ENCODE results near the gene LRRC4C. TPM values are rescaled to one million over a fixed set of nuclear protein-coding genes. Genes with fewer than 3 reads are reported as not detected.

LRRC4C gene
- total RNA-seq, 1 donor from 2014 or later: not detected

- H3K36me3 Mint-ChIP-seq (ENCODE audit: low read depth): no peaks in the 10 kb centered on the region
- no peak overlapping the region for H3K27ac Mint-ChIP-seq
- H3K27me3 Mint-ChIP-seq (ENCODE audit: low read depth): no peaks in the 10 kb centered on the region
- intact Hi-C loops (cut with micrococcal nuclease): no loop called here
- DNase-seq (ENCODE audit: low spot score): no peak
- peaks cover 27% of the 10 kb centered on the region for H3K9me3 Mint-ChIP-seq
- H3K4me1 Mint-ChIP-seq (ENCODE audit: low read depth): no peaks in the 10 kb centered on the region
- H3K4me3 Mint-ChIP-seq (ENCODE audit: low read depth): no peak overlapping the region
These were observed 1122.3 kb downstream of the LRRC4C start for GRCh38 chr11:40337118-40337517.

- intact Hi-C loops (cut with micrococcal nuclease): no loop called here
- Mint-ChIP-seq H3K4me3 (ENCODE audit: low read depth) (no peak overlapping the region), H3K27me3 (ENCODE audit: low read depth) (no peaks in the 10 kb centered on the region), H3K9me3 (peaks cover 25% of the 10 kb centered on the region), H3K4me1 (ENCODE audit: low read depth) (no peaks in the 10 kb centered on the region), H3K27ac (no peak overlapping the region), H3K36me3 (ENCODE audit: low read depth) (no peaks in the 10 kb centered on the region)
- no peak for DNase-seq (ENCODE audit: low spot score)
These were observed 1130.4 kb downstream of the LRRC4C start for GRCh38 chr11:40328890-40329614.

DNA sequence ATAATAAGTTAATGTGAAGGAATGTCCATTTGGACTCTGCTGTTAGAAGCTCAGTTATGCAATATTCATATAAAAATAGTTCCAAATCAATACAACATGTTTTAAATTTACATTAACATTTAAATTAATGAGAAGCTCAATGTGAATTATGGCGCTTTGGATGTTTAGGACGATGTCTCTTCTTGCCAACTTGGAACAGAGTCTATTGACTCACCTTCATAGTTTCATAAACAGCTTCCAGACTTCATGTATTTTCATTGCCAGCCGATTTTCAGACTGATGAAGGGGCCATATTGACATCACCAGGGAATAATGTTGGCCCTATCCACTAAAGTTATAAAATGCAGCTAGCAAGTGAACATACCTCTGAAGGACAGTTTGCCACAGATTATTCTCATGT lies 1136.2 kb downstream of the LRRC4C start:
- no peak for DNase-seq (ENCODE audit: low spot score)
- no peaks in the 10 kb centered on the region for H3K4me1 Mint-ChIP-seq (ENCODE audit: low read depth)
- intact Hi-C loops (cut with micrococcal nuclease): no loop called here
- peaks cover 11% of the 10 kb centered on the region for H3K9me3 Mint-ChIP-seq
- no peak overlapping the region for H3K27ac Mint-ChIP-seq
- H3K4me3 Mint-ChIP-seq (ENCODE audit: low read depth): no peak overlapping the region
- H3K36me3 Mint-ChIP-seq (ENCODE audit: low read depth): no peaks in the 10 kb centered on the region
- H3K27me3 Mint-ChIP-seq (ENCODE audit: low read depth): no peaks in the 10 kb centered on the region

- no peak for DNase-seq (ENCODE audit: low spot score)
- H3K4me3 Mint-ChIP-seq (ENCODE audit: low read depth): no peak overlapping the region
- H3K4me1 Mint-ChIP-seq (ENCODE audit: low read depth): no peaks in the 10 kb centered on the region
- no peak overlapping the region for H3K27ac Mint-ChIP-seq
- intact Hi-C loops (cut with micrococcal nuclease): no loop called here
- H3K36me3 Mint-ChIP-seq (ENCODE audit: low read depth): no peaks in the 10 kb centered on the region
- H3K27me3 Mint-ChIP-seq (ENCODE audit: low read depth): no peaks in the 10 kb centered on the region
- peaks cover 12% of the 10 kb centered on the region for H3K9me3 Mint-ChIP-seq
These were observed 1137.9 kb downstream of the LRRC4C start for GRCh38 chr11:40321537-40321936.

GRCh38 chr11:40316171-40316570 lies 1143.3 kb downstream of the LRRC4C start:
- no peak overlapping the region for H3K27ac Mint-ChIP-seq
- no peaks in the 10 kb centered on the region for H3K4me1 Mint-ChIP-seq (ENCODE audit: low read depth)
- H3K4me3 Mint-ChIP-seq (ENCODE audit: low read depth): no peak overlapping the region
- H3K27me3 Mint-ChIP-seq (ENCODE audit: low read depth): no peaks in the 10 kb centered on the region
- peaks cover 13% of the 10 kb centered on the region for H3K9me3 Mint-ChIP-seq
- intact Hi-C loops (cut with micrococcal nuclease): no loop called here
- no peak for DNase-seq (ENCODE audit: low spot score)
- no peaks in the 10 kb centered on the region for H3K36me3 Mint-ChIP-seq (ENCODE audit: low read depth)

- intact Hi-C loops (cut with micrococcal nuclease): no loop called here
- no peaks in the 10 kb centered on the region for H3K27me3 Mint-ChIP-seq (ENCODE audit: low read depth)
- DNase-seq (ENCODE audit: low spot score): no peak
- H3K27ac Mint-ChIP-seq: no peak overlapping the region
- no peaks in the 10 kb centered on the region for H3K4me1 Mint-ChIP-seq (ENCODE audit: low read depth)
- H3K9me3 Mint-ChIP-seq: peaks cover 16% of the 10 kb centered on the region
- H3K36me3 Mint-ChIP-seq (ENCODE audit: low read depth): no peaks in the 10 kb centered on the region
- no peak overlapping the region for H3K4me3 Mint-ChIP-seq (ENCODE audit: low read depth)
These were observed 1144.3 kb downstream of the LRRC4C start for GRCh38 chr11:40315122-40315521.

GRCh38 chr11:40314327-40314726 lies 1145.1 kb downstream of the LRRC4C start:
- H3K27me3 Mint-ChIP-seq (ENCODE audit: low read depth): no peaks in the 10 kb centered on the region
- intact Hi-C loops (cut with micrococcal nuclease): no loop called here
- H3K9me3 Mint-ChIP-seq: peaks cover 16% of the 10 kb centered on the region
- H3K4me3 Mint-ChIP-seq (ENCODE audit: low read depth): no peak overlapping the region
- no peaks in the 10 kb centered on the region for H3K36me3 Mint-ChIP-seq (ENCODE audit: low read depth)
- DNase-seq (ENCODE audit: low spot score): no peak
- no peaks in the 10 kb centered on the region for H3K4me1 Mint-ChIP-seq (ENCODE audit: low read depth)
- no peak overlapping the region for H3K27ac Mint-ChIP-seq

- intact Hi-C loops (cut with micrococcal nuclease): no loop called here
- Mint-ChIP-seq H3K36me3 (ENCODE audit: low read depth) (no peaks in the 10 kb centered on the region), H3K4me1 (ENCODE audit: low read depth) (no peaks in the 10 kb centered on the region), H3K9me3 (peaks cover 5% of the 10 kb centered on the region), H3K4me3 (ENCODE audit: low read depth) (no peak overlapping the region), H3K27ac (no peak overlapping the region), H3K27me3 (ENCODE audit: low read depth) (no peaks in the 10 kb centered on the region)
- DNase-seq (ENCODE audit: low spot score): no peak
These were observed 1152.4 kb downstream of the LRRC4C start for GRCh38 chr11:40306938-40307548.

GRCh38 chr11:40302669-40303068 lies 1156.8 kb downstream of the LRRC4C start:
- no peaks in the 10 kb centered on the region for H3K36me3 Mint-ChIP-seq (ENCODE audit: low read depth)
- no peak overlapping the region for H3K4me3 Mint-ChIP-seq (ENCODE audit: low read depth)
- no peak for DNase-seq (ENCODE audit: low spot score)
- H3K27me3 Mint-ChIP-seq (ENCODE audit: low read depth): no peaks in the 10 kb centered on the region
- no peaks in the 10 kb centered on the region for H3K9me3 Mint-ChIP-seq
- H3K4me1 Mint-ChIP-seq (ENCODE audit: low read depth): no peaks in the 10 kb centered on the region
- no peak overlapping the region for H3K27ac Mint-ChIP-seq
- intact Hi-C loops (cut with micrococcal nuclease): no loop called here

DNA sequence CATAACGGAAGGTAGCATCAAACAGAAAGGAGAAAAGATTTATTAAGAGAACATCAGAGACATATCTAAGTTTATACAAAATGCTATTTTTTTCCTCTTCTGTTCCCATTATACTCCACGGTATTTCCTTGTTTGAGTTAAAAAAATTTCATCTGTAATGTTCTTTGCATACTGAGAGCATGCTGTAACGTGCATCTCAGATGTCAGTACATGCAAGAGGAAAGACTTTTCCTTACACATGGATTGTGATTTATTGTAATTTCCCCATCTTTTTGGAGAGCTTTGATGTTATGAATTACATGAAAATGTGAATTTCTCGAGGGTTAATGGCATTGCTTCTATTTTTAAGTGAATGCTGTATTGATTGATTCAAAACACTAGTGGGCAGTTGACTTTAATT lies 1164.0 kb downstream of the LRRC4C start:
- peaks cover 7% of the 10 kb centered on the region for H3K4me1 Mint-ChIP-seq (ENCODE audit: low read depth)
- H3K27ac Mint-ChIP-seq: no peak overlapping the region
- DNase-seq (ENCODE audit: low spot score): no peak
- intact Hi-C loops (cut with micrococcal nuclease): no loop called here
- H3K9me3 Mint-ChIP-seq: no peaks in the 10 kb centered on the region
- H3K4me3 Mint-ChIP-seq (ENCODE audit: low read depth): no peak overlapping the region
- H3K27me3 Mint-ChIP-seq (ENCODE audit: low read depth): peaks cover 14% of the 10 kb centered on the region
- H3K36me3 Mint-ChIP-seq (ENCODE audit: low read depth): no peaks in the 10 kb centered on the region

DNA sequence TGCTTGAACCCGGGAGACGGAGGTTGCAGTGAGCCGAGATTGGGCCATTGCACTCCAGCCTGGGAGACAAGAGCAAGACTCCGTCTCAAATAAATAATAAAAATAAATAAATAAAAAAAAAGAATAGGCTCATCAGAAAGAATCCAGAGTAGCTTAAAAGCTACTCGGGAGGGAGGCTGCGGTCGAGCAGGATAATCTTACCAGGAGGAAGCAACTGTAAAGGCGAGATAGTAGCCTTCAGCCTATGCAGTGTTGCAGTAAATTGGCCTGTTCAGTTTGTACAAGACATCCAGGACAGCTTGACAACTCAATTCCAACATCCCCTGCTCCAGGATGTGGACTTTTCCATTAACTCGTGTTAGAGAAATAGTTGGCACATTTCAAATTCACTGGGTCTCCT lies 1164.7 kb downstream of the LRRC4C start:
- DNase-seq (ENCODE audit: low spot score): no peak
- no peaks in the 10 kb centered on the region for H3K36me3 Mint-ChIP-seq (ENCODE audit: low read depth)
- no peak overlapping the region for H3K4me3 Mint-ChIP-seq (ENCODE audit: low read depth)
- intact Hi-C loops (cut with micrococcal nuclease): no loop called here
- H3K27ac Mint-ChIP-seq: no peak overlapping the region
- no peaks in the 10 kb centered on the region for H3K9me3 Mint-ChIP-seq
- peaks cover 7% of the 10 kb centered on the region for H3K4me1 Mint-ChIP-seq (ENCODE audit: low read depth)
- peaks cover 14% of the 10 kb centered on the region for H3K27me3 Mint-ChIP-seq (ENCODE audit: low read depth)

- intact Hi-C loops (cut with micrococcal nuclease): no loop called here
- peaks cover 14% of the 10 kb centered on the region for H3K27me3 Mint-ChIP-seq (ENCODE audit: low read depth)
- H3K27ac Mint-ChIP-seq: no peak overlapping the region
- H3K36me3 Mint-ChIP-seq (ENCODE audit: low read depth): no peaks in the 10 kb centered on the region
- no peak overlapping the region for H3K4me3 Mint-ChIP-seq (ENCODE audit: low read depth)
- no peaks in the 10 kb centered on the region for H3K9me3 Mint-ChIP-seq
- peaks cover 7% of the 10 kb centered on the region for H3K4me1 Mint-ChIP-seq (ENCODE audit: low read depth)
- no peak for DNase-seq (ENCODE audit: low spot score)
These were observed 1165.1 kb downstream of the LRRC4C start for GRCh38 chr11:40294349-40294735.

DNA sequence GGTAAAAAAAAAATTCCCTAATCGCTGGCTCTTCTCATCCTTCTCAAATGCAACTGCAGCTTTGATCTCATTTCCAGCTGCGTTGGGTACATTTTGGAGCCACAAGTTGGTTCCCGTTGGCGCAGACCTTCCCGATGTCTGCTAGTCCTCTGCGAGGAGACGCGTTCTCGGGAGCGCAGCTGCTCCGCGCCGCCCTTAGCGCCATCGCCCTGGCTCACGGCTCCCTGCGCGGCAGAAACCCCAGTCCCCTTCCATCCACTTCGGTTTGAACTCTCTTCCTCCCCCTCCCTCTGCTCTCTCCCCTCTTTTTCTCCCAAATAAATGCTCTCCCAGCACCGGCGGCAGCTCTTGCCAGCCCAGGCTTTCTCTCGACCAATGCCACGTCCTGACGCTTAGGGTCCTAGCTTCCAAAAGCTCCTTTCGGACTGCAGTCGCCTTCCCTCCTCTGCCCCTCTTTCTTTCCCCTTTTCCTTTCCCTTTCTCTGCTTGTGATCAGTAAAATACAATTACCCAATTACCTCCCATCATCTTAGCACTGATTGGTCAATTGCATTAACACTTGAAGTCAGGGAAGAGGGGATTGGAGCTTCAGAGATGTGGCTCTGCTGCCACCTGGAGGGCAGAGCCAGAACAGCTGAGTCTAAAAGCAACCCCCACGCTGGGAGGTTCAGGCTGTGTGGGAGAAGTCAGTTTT lies 1165.7 kb downstream of the LRRC4C start:
- Mint-ChIP-seq H3K36me3 (ENCODE audit: low read depth) (no peaks in the 10 kb centered on the region), H3K27me3 (ENCODE audit: low read depth) (peaks cover 14% of the 10 kb centered on the region), H3K27ac (no peak overlapping the region), H3K4me3 (ENCODE audit: low read depth) (peak overlapping the region; percentile 71), H3K4me1 (ENCODE audit: low read depth) (peaks cover 7% of the 10 kb centered on the region), H3K9me3 (no peaks in the 10 kb centered on the region)
- intact Hi-C loops (cut with micrococcal nuclease): no loop called here
- no peak for DNase-seq (ENCODE audit: low spot score)
